ENCODE data around the gene UBIAD1. TPM values are rescaled to one million over a fixed set of nuclear protein-coding genes. Genes with fewer than 3 reads are reported as not detected.
"Not testable (repeated sequence)": the region's sequence is repeated elsewhere in the genome, so short reads cannot be mapped to it uniquely, and the experiment has no call there.

UBIAD1 gene
- total RNA-seq, 1 donor from 2014 or later = 15.4 TPM

GRCh38 chr1:11266268-11267074 lies 6.5 kb upstream of the UBIAD1 start:
- Mint-ChIP-seq H3K27ac (ENCODE audit: unreplicated experiment) (no peak overlapping the region), H3K4me1 (ENCODE audit: low read depth, unreplicated experiment) (no peaks in the 10 kb centered on the region), H3K27me3 (ENCODE audit: low read depth, unreplicated experiment) (no peaks in the 10 kb centered on the region), H3K9me3 (ENCODE audit: unreplicated experiment) (no peaks in the 10 kb centered on the region), H3K4me3 (ENCODE audit: unreplicated experiment) (no peak overlapping the region), H3K36me3 (ENCODE audit: low read depth, unreplicated experiment) (no peaks in the 10 kb centered on the region)
- DNase-seq (ENCODE audit: low read depth) = no peak
- no peak for FAIRE-seq
- Histone ChIP-seq H4K20me1 (ENCODE audit: insufficient read depth, low read length) (no peaks in the 10 kb centered on the region), H3K4me1 (ENCODE audit: insufficient read depth, low read length) (peaks cover 9% of the 10 kb centered on the region), H3K9me3 (ENCODE audit: insufficient read depth, low read depth, low read length) (no peaks in the 10 kb centered on the region), H3K9ac (ENCODE audit: low read length) (no peak overlapping the region), H3K4me3 (ENCODE audit: insufficient read depth, low read depth, low read length) (no peak overlapping the region), H3K27ac (ENCODE audit: low read depth, low read length) (no peak overlapping the region), H3K4me2 (ENCODE audit: low read length) (no peak overlapping the region), H3K27me3 (ENCODE audit: insufficient read depth, low read length) (no peaks in the 10 kb centered on the region), H3K79me2 (ENCODE audit: insufficient read depth, low read length) (peaks cover 8% of the 10 kb centered on the region), H2AFZ (ENCODE audit: low read depth, low read length) (no peak overlapping the region), H3K36me3 (ENCODE audit: insufficient read depth, low read length) (no peaks in the 10 kb centered on the region)
- TF ChIP-seq CTCF (IDR thresholded peaks at IDR 0.05; ENCODE audit: insufficient read depth, low read depth, low read length) (no peak), EZH2 (IDR thresholded peaks at IDR 0.05; ENCODE audit: insufficient read depth, low read length) (no peak)

- not testable (repeated sequence) for H3K4me3 ChIP-seq (ENCODE audit: insufficient read depth, low read depth, low read length); H3K4me3 Mint-ChIP-seq (ENCODE audit: unreplicated experiment); H4K20me1 ChIP-seq (ENCODE audit: insufficient read depth, low read length); H3K9ac ChIP-seq (ENCODE audit: low read length); H3K27me3 ChIP-seq (ENCODE audit: insufficient read depth, low read length); FAIRE-seq; H3K27me3 Mint-ChIP-seq (ENCODE audit: low read depth, unreplicated experiment); H3K79me2 ChIP-seq (ENCODE audit: insufficient read depth, low read length); H3K9me3 ChIP-seq (ENCODE audit: insufficient read depth, low read depth, low read length); H3K4me1 Mint-ChIP-seq (ENCODE audit: low read depth, unreplicated experiment); H3K9me3 Mint-ChIP-seq (ENCODE audit: unreplicated experiment); H2AFZ ChIP-seq (ENCODE audit: low read depth, low read length); H3K36me3 ChIP-seq (ENCODE audit: insufficient read depth, low read length); H3K27ac ChIP-seq (ENCODE audit: low read depth, low read length); H3K36me3 Mint-ChIP-seq (ENCODE audit: low read depth, unreplicated experiment); H3K27ac Mint-ChIP-seq (ENCODE audit: unreplicated experiment)
- H3K4me2 ChIP-seq (ENCODE audit: low read length) = peak overlapping the region; percentile 19
- DNase-seq (ENCODE audit: low read depth) = peak; percentile 51
- H3K4me1 ChIP-seq (ENCODE audit: insufficient read depth, low read length) = peaks cover 12% of the 10 kb centered on the region
Observed at GRCh38 chr1:11267350-11268337, 5.4 kb upstream of the UBIAD1 start.

- H3K36me3 Mint-ChIP-seq (ENCODE audit: low read depth, unreplicated experiment) = no peaks in the 10 kb centered on the region
- Histone ChIP-seq H3K27ac (ENCODE audit: low read depth, low read length) (no peak overlapping the region), H2AFZ (ENCODE audit: low read depth, low read length) (peak overlapping the region; percentile 83), H3K79me2 (ENCODE audit: insufficient read depth, low read length) (peaks cover 27% of the 10 kb centered on the region), H3K4me1 (ENCODE audit: insufficient read depth, low read length) (peaks cover 17% of the 10 kb centered on the region), H3K9me3 (ENCODE audit: insufficient read depth, low read depth, low read length) (no peaks in the 10 kb centered on the region), H4K20me1 (ENCODE audit: insufficient read depth, low read length) (no peaks in the 10 kb centered on the region), H3K4me3 (ENCODE audit: insufficient read depth, low read depth, low read length) (peak overlapping the region; percentile 56), H3K27me3 (ENCODE audit: insufficient read depth, low read length) (no peaks in the 10 kb centered on the region), H3K36me3 (ENCODE audit: insufficient read depth, low read length) (no peaks in the 10 kb centered on the region), H3K4me2 (ENCODE audit: low read length) (peak overlapping the region; percentile 83), H3K9ac (ENCODE audit: low read length) (no peak overlapping the region)
- H3K27me3 Mint-ChIP-seq (ENCODE audit: low read depth, unreplicated experiment) = no peaks in the 10 kb centered on the region
- H3K4me3 Mint-ChIP-seq (ENCODE audit: unreplicated experiment) = peak overlapping the region; percentile 78
- peaks cover 14% of the 10 kb centered on the region for H3K4me1 Mint-ChIP-seq (ENCODE audit: low read depth, unreplicated experiment)
- FAIRE-seq (no peak), DNase-seq (ENCODE audit: low read depth) (no peak)
- no peak overlapping the region for H3K27ac Mint-ChIP-seq (ENCODE audit: unreplicated experiment)
- no peaks in the 10 kb centered on the region for H3K9me3 Mint-ChIP-seq (ENCODE audit: unreplicated experiment)
- TF ChIP-seq CTCF (IDR thresholded peaks at IDR 0.05; ENCODE audit: insufficient read depth, low read depth, low read length) = no peak
- no peak for TF ChIP-seq EZH2 (IDR thresholded peaks at IDR 0.05; ENCODE audit: insufficient read depth, low read length)
Observed at GRCh38 chr1:11272544-11272831, 510 bp upstream of the UBIAD1 start.
